Measurements from ENCODE around the gene ELAC2. TPM values are rescaled to one million over a fixed set of nuclear protein-coding genes. Genes with fewer than 3 reads are reported as not detected.

ELAC2 gene
- total RNA-seq, 1 donor from 2014 or later = 43.1 TPM

DNA sequence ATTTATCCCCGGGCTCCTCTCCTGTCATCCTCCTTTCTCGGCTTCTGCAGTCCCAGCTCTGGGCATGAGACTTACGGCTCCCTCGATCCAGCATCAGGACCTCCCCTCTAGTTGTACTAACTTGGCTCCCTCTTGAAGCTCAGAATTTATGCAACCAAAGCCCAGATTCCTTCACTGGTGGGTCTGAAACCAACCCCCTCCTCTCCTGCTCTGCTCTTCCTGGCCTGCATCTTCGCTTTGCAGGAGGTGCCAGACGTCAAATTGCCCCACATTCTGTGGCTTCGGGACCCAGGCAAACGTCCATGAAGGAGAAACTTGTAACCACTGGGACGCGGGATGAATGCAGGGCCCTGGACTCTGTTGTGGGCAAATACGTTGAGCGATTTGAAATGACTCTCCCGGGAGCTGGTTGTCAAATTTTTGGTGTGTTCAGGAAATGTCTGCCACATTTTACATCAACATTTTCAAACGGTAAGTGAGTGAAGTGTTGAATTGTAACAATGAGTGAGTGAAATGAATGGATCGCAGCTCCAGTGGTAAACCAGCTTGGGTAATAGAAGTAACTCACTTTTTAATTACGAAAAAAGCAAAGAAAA is 29.3 kb upstream of the ELAC2 start:
- Mint-ChIP-seq H3K4me3 (ENCODE audit: unreplicated experiment) (no peak overlapping the region), H3K27ac (ENCODE audit: unreplicated experiment) (no peak overlapping the region), H3K27me3 (ENCODE audit: low read depth) (peaks cover 13% of the 10 kb centered on the region), H3K36me3 (ENCODE audit: low read depth) (peaks cover 1% of the 10 kb centered on the region), H3K4me1 (ENCODE audit: low read depth) (no peaks in the 10 kb centered on the region), H3K9me3 (ENCODE audit: low read depth) (no peaks in the 10 kb centered on the region)
- no peak for DNase-seq (ENCODE audit: low spot score)
- TF ChIP-seq, protein P1, sequence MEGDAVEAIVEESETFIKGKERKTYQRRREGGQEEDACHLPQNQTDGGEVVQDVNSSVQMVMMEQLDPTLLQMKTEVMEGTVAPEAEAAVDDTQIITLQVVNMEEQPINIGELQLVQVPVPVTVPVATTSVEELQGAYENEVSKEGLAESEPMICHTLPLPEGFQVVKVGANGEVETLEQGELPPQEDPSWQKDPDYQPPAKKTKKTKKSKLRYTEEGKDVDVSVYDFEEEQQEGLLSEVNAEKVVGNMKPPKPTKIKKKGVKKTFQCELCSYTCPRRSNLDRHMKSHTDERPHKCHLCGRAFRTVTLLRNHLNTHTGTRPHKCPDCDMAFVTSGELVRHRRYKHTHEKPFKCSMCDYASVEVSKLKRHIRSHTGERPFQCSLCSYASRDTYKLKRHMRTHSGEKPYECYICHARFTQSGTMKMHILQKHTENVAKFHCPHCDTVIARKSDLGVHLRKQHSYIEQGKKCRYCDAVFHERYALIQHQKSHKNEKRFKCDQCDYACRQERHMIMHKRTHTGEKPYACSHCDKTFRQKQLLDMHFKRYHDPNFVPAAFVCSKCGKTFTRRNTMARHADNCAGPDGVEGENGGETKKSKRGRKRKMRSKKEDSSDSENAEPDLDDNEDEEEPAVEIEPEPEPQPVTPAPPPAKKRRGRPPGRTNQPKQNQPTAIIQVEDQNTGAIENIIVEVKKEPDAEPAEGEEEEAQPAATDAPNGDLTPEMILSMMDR (IDR thresholded peaks at IDR 0.05) = no peak

DNA sequence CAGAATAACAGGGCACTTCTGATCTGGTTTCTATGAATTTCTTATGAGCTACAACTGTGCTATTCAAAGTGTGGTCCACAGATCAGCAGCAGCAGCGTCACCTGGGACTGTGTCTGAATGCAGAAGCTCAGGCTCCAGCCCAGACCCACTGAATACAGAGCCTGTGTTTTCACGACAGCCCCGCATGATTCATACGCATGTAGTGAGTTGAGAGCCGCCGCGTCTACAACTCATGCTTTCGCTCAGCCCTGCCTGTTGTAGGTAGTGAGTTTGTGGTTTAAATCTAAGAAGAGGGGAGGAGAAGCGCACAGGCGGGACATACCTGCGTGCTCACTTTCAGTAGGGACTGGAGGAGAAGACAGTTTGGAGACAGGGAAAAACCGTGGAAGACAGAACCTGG is 28.5 kb upstream of the ELAC2 start:
- TF ChIP-seq, protein P1 (IDR thresholded peaks at IDR 0.05) = no peak
- H3K27ac Mint-ChIP-seq (ENCODE audit: unreplicated experiment) = no peak overlapping the region
- no peaks in the 10 kb centered on the region for H3K4me1 Mint-ChIP-seq (ENCODE audit: low read depth)
- no peaks in the 10 kb centered on the region for H3K9me3 Mint-ChIP-seq (ENCODE audit: low read depth)
- H3K4me3 Mint-ChIP-seq (ENCODE audit: unreplicated experiment) = no peak overlapping the region
- peaks cover 1% of the 10 kb centered on the region for H3K36me3 Mint-ChIP-seq (ENCODE audit: low read depth)
- no peak for DNase-seq (ENCODE audit: low spot score)
- peaks cover 10% of the 10 kb centered on the region for H3K27me3 Mint-ChIP-seq (ENCODE audit: low read depth)

DNA sequence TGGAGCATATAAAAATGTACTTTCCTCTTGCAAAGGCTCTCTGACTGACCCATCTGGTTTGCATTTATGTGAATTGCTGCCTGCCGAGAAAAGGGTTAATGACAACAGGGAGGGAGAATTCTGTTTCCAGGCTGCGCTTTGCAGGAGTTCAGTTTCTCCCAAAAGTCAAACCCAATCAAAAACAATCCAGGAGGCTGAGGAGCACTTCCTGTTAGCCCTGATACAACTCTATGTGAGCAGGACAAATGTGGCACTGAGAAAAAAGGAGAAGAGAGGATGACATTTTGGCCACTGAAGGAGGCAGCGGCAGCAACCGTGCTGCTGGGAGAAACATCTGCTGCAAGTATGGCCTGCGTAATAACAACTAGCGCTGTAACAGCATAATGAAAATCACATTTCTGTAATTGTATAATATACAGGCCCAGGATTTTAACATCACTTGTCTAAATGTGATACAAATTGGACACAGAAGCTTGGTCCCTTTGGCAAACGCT is 26.8 kb upstream of the ELAC2 start:
- Mint-ChIP-seq H3K36me3 (ENCODE audit: low read depth) (peaks cover 1% of the 10 kb centered on the region), H3K9me3 (ENCODE audit: low read depth) (no peaks in the 10 kb centered on the region), H3K27me3 (ENCODE audit: low read depth) (peaks cover 8% of the 10 kb centered on the region), H3K4me3 (ENCODE audit: unreplicated experiment) (no peak overlapping the region), H3K27ac (ENCODE audit: unreplicated experiment) (no peak overlapping the region), H3K4me1 (ENCODE audit: low read depth) (no peaks in the 10 kb centered on the region)
- TF ChIP-seq, protein P1 (IDR thresholded peaks at IDR 0.05) = no peak
- no peak for DNase-seq (ENCODE audit: low spot score)

DNA sequence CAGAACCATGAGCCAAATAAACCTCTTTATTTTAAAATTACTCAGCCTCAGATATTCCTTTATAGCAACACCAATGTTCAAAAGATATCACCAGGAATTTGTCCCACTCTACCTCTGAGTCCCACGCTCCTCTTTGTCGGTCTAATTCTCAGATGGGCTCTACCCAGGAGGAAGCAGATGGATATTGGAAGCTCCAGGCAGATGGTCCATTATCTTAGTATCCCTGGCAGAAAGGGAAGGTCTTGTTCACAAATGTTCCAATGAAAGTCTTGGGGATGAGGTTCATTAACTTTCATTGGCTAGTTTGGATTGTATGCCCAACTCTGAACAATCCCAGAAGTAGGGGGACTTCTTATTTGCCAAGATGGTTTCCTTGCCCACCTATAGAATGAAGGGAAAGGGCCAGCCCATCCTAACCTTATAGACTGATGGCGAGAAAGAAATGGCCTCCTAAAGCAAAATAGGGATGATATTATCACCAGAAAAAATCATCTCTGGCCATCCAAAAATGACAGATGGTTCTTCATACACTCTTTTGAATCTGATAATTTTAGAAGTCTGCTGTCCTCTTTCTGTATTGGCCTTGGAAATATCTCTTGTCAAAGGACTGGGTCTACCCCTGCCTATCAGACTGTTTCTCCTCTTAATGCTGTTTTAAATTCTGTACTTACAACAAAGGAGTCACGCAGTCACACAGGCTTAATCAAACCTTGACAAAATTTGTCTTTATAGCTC is 21.3 kb upstream of the ELAC2 start:
- no peak overlapping the region for H3K27ac Mint-ChIP-seq (ENCODE audit: unreplicated experiment)
- peaks cover 3% of the 10 kb centered on the region for H3K36me3 Mint-ChIP-seq (ENCODE audit: low read depth)
- H3K4me3 Mint-ChIP-seq (ENCODE audit: unreplicated experiment) = no peak overlapping the region
- no peak for DNase-seq (ENCODE audit: low spot score)
- peaks cover 19% of the 10 kb centered on the region for H3K9me3 Mint-ChIP-seq (ENCODE audit: low read depth)
- H3K27me3 Mint-ChIP-seq (ENCODE audit: low read depth) = peaks cover 3% of the 10 kb centered on the region
- TF ChIP-seq, protein P1 (IDR thresholded peaks at IDR 0.05) = no peak
- no peaks in the 10 kb centered on the region for H3K4me1 Mint-ChIP-seq (ENCODE audit: low read depth)

DNA sequence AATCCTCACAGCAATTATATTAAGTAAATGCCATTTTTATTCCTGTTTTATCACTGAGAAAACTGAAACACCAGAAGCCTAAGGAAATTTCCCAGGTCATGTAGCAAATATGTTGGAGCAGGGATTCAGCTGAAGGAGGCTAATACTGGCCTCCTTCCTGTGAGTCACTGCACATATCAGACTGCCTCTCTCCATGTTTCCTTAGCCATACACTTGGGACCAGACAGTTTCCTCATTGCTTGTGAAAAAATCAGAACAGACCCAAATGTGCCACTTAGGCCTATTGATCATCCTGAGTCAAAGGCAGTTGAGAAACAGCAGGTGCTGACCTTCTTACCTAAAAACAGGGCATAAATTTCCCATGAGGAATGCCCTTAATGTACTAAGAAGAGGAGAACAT is 18.9 kb upstream of the ELAC2 start:
- Mint-ChIP-seq H3K27me3 (ENCODE audit: low read depth) (no peaks in the 10 kb centered on the region), H3K4me1 (ENCODE audit: low read depth) (no peaks in the 10 kb centered on the region), H3K27ac (ENCODE audit: unreplicated experiment) (no peak overlapping the region), H3K9me3 (ENCODE audit: low read depth) (peaks cover 19% of the 10 kb centered on the region), H3K36me3 (ENCODE audit: low read depth) (peaks cover 2% of the 10 kb centered on the region), H3K4me3 (ENCODE audit: unreplicated experiment) (no peak overlapping the region)
- no peak for DNase-seq (ENCODE audit: low spot score)
- TF ChIP-seq, protein P1 (IDR thresholded peaks at IDR 0.05) = no peak

Measured in chondrocyte (in vitro differentiated cells).